B cell (primary cell): ENCODE results near the gene MAP3K20. TPM values are rescaled to one million over a fixed set of nuclear protein-coding genes. Genes with fewer than 3 reads are reported as not detected.

ENCODE experiments used
- ATAC-seq: fragments of 200-7000 bp; cut with Tn5 transposase; one replicate; pipeline ENCODE4 v1.10.0; 2021; ENCODE audit warnings: low read depth, mild to moderate bottlenecking, moderate number of reproducible peaks, moderate library complexity
- CTCF ChIA-PET: fragments of 350-600 bp; sonication (Branson Sonifier 250); formaldehyde crosslinking; loops from one replicate; lab custom pipeline; 2021; ENCODE audit warnings: antibody characterized with exemption, inconsistent platforms; lab: Charles Lee
- POLR2A ChIA-PET: fragments of 350-600 bp; sonication (Branson Sonifier 250); formaldehyde crosslinking; loops from one replicate; lab custom pipeline; 2021; ENCODE audit warnings: antibody characterized with exemption; lab: Charles Lee
- DNase-seq: peaks from one replicate; pipeline ENCODE4 v3.0.0; 2013
- H2AFZ ChIP-seq: 2 replicates; pipeline ENCODE4 v1.6.1; 2012; ENCODE audit warnings: mild to moderate bottlenecking, low read depth, low read length; ENCODE audit not compliant: insufficient read depth, poor library complexity, severe bottlenecking
- H3K27ac ChIP-seq, 2 donors: 1 replicate in 1 of 2; 2 replicates in 1 of 2; pipeline ENCODE4 v1.5.1; 2012 to 2013; ENCODE audit warnings: low read length in 2 of 2, mild to moderate bottlenecking in 2 of 2, moderate library complexity in 1 of 2
- H3K27me3 ChIP-seq, 4 experiments: fragments of 200-600 bp in 1 of 4; sonication (generic) in 1 of 4; replicated peaks in 1 of 4; 1 replicate in 2 of 4; 2 replicates in 2 of 4; pipeline versions ENCODE4 v1.6.1 to v1.7.0; 2013 to 2016; ENCODE audit warnings: low read length in 3 of 4, mild to moderate bottlenecking in 2 of 4, mixed read lengths in 1 of 4, moderate library complexity in 1 of 4; ENCODE audit not compliant: insufficient read depth in 4 of 4, control insufficient read depth in 3 of 4; ENCODE audit errors: control extremely low read depth in 1 of 4
- H3K36me3 ChIP-seq, 2 experiments: replicated peaks in 1 of 2; 1 replicate in 1 of 2; 2 replicates in 1 of 2; pipeline versions ENCODE4 v1.6.1 to v1.7.1; 2013; ENCODE audit warnings: low read length in 1 of 2; ENCODE audit not compliant: insufficient read depth in 2 of 2, control insufficient read depth in 1 of 2; ENCODE audit errors: control extremely low read depth in 1 of 2, extremely low read depth in 1 of 2
- H3K4me1 ChIP-seq, 2 donors: fragments of 200-600 bp in 1 of 2; sonication (generic) in 1 of 2; 1 replicate in 1 of 2; 2 replicates in 1 of 2; pipeline versions ENCODE4 v1.5.1 to v1.6.1; 2013 to 2017; ENCODE audit warnings: low read length in 2 of 2; ENCODE audit not compliant: control insufficient read depth in 2 of 2, insufficient read depth in 2 of 2
- H3K4me2 ChIP-seq: replicated peaks from 2 replicates; pipeline ENCODE3; 2012; ENCODE audit warnings: mild to moderate bottlenecking, low read depth, low read length; ENCODE audit not compliant: poor library complexity, severe bottlenecking
- H3K4me3 ChIP-seq, 5 experiments: fragments of 200-600 bp in 1 of 5; sonication (generic) in 1 of 5; 1 replicate in 3 of 5; 2 replicates in 2 of 5; pipeline versions ENCODE4 v1.5.1 to v1.7.0; 2011 to 2016; ENCODE audit warnings: low read length in 4 of 5, mild to moderate bottlenecking in 4 of 5, low read depth in 2 of 5, control low read depth in 1 of 5, moderate library complexity in 1 of 5; ENCODE audit not compliant: insufficient read depth in 1 of 5; ENCODE audit errors: control extremely low read depth in 1 of 5, extremely low read depth in 1 of 5
- H3K79me2 ChIP-seq: fragments of 200-600 bp; sonication (generic); one replicate; pipeline ENCODE4 v1.6.0; 2016; ENCODE audit warnings: low read length; ENCODE audit not compliant: control insufficient read depth, insufficient read depth
- H3K9ac ChIP-seq: fragments of 200-600 bp; sonication (generic); 2 replicates; pipeline ENCODE4 v1.6.1; 2017; ENCODE audit warnings: mild to moderate bottlenecking, low read length, moderate library complexity
- H3K9me3 ChIP-seq, 3 donors: one replicate each; pipeline versions ENCODE4 v1.6.1 to v1.7.1; 2013; ENCODE audit warnings: low read length in 2 of 3; ENCODE audit not compliant: control insufficient read depth in 2 of 3, insufficient read depth in 1 of 3; ENCODE audit errors: control extremely low read depth in 1 of 3
- H4K20me1 ChIP-seq: 2 replicates; pipeline ENCODE4 v1.6.0; 2012; ENCODE audit warnings: mild to moderate bottlenecking, low read length; ENCODE audit not compliant: insufficient read depth, control insufficient read depth, poor library complexity, severe bottlenecking
- H3K27ac Mint-ChIP-seq: one replicate; pipeline ENCODE4 v1.8.0; 2021; ENCODE audit warnings: mixed read lengths
- H3K27me3 Mint-ChIP-seq: one replicate; pipeline ENCODE4 v1.8.0; 2021; ENCODE audit warnings: mixed read lengths
- H3K4me1 Mint-ChIP-seq: one replicate; pipeline ENCODE4 v1.8.0; 2021; ENCODE audit warnings: mixed read lengths
- H3K4me3 Mint-ChIP-seq: one replicate; pipeline ENCODE4 v1.8.0; 2021; ENCODE audit warnings: mixed read lengths
- H3K9me3 Mint-ChIP-seq: one replicate; pipeline ENCODE4 v1.8.0; 2022; ENCODE audit warnings: mixed read lengths; ENCODE audit not compliant: insufficient read depth
- CTCF ChIP-seq: fragments of 200-600 bp; IDR thresholded peaks from one replicate; pipeline ENCODE4 v1.8.0; 2022; ENCODE audit warnings: antibody characterized with exemption, mild to moderate bottlenecking
- EZH2 ChIP-seq: IDR thresholded peaks from 2 replicates; pipeline ENCODE4 v1.6.1; 2012; ENCODE audit warnings: borderline replicate concordance, low read depth, mild to moderate bottlenecking, moderate library complexity, low read length; ENCODE audit not compliant: insufficient read depth, poor library complexity, severe bottlenecking
- WGBS: methylation state at CpG from one replicate; pipeline ENCODE4 v1.1.5; 2013; ENCODE audit warnings: missing lambda C conversion rate; ENCODE audit not compliant: insufficient coverage; 5-methylcytosine and 5-hydroxymethylcytosine counted together
- intact Hi-C: fragments of 100-400 bp; cut with micrococcal nuclease; formaldehyde crosslinking; loops from one replicate; pipeline ENCODE4 v1.10.0; 2022
- polyA plus RNA-seq: library from polyadenylated mRNA; depleted of rRNA; stranded (reverse); fragments of >200 nt; gene quantifications from 2 replicates; pipeline ENCODE4 v1.2.3, GENCODE V29; 2012
- total RNA-seq, 2 donors: library from RNA; stranded (reverse); fragments of 120-200 nt in 1 of 2; gene quantifications; 1 replicate in 1 of 2; 2 replicates in 1 of 2; pipeline versions ENCODE4 v1.2.3 to v1.2.4, GENCODE V29; 2013 to 2022

Gene MAP3K20
- total and polyA plus RNA-seq, 2 donors (not counting 1 experiment from before 2014, with no cell fraction given): 2.2 to 9.1 TPM

- 100% methylated on average over 1 of the region's 3 CpGs for WGBS
- ChIA-PET CTCF (no interaction called here), POLR2A (no interaction called here)
- Histone ChIP-seq H3K9me3 (no peaks in the 10 kb centered on the region), H4K20me1 (no peaks in the 10 kb centered on the region), H3K4me3 (no peak overlapping the region), H3K4me1 (no peaks in the 10 kb centered on the region), H3K79me2 (no peaks in the 10 kb centered on the region), H2AFZ (no peak overlapping the region), H3K36me3 (no peaks in the 10 kb centered on the region), H3K27me3 (peaks cover 0 to 2% (median 0%) of the 10 kb centered on the region in 4 experiments), H3K4me2 (no peak overlapping the region), H3K27ac (no peak overlapping the region), H3K9ac (no peak overlapping the region)
- Mint-ChIP-seq H3K27me3 (peaks cover 7% of the 10 kb centered on the region), H3K4me1 (no peaks in the 10 kb centered on the region), H3K9me3 (no peaks in the 10 kb centered on the region), H3K27ac (no peak overlapping the region), H3K4me3 (no peak overlapping the region)
- TF ChIP-seq EZH2 (no peak), CTCF (no peak)
- intact Hi-C loops: no loop called here
- ATAC-seq (no peak), DNase-seq (no peak)
Measured at GRCh38 chr2:173053043-173053699, 22.5 kb upstream of the MAP3K20 start.

GRCh38 chr2:173054466-173054865, 21.2 kb upstream of the MAP3K20 start:
- no peak for TF ChIP-seq EZH2
- no peak for TF ChIP-seq CTCF
- Histone ChIP-seq H4K20me1 (no peaks in the 10 kb centered on the region), H3K9ac (no peak overlapping the region), H3K4me3 (no peak overlapping the region), H3K4me1 (peaks cover 7 to 8% of the 10 kb centered on the region in 2 donors), H3K9me3 (no peaks in the 10 kb centered on the region), H3K4me2 (no peak overlapping the region), H3K36me3 (no peaks in the 10 kb centered on the region), H3K79me2 (no peaks in the 10 kb centered on the region), H2AFZ (no peak overlapping the region), H3K27me3 (no peaks in the 10 kb centered on the region), H3K27ac (no peak overlapping the region)
- no CpG with 5 or more reads among the region's 3 CpGs for WGBS
- Mint-ChIP-seq H3K4me1 (peaks cover 10% of the 10 kb centered on the region), H3K4me3 (no peak overlapping the region), H3K9me3 (no peaks in the 10 kb centered on the region), H3K27ac (no peak overlapping the region), H3K27me3 (peaks cover 7% of the 10 kb centered on the region)
- ChIA-PET POLR2A (no interaction called here), CTCF (no interaction called here)
- DNase-seq: no peak
- intact Hi-C loops: no loop called here
- ATAC-seq: no peak
